Mammary epithelial cell (primary cell): ENCODE results near the gene CAPS.

Source experiments
- EZH2 ChIP-seq: IDR thresholded peaks from 2 replicates; pipeline ENCODE4 v1.6.1; 2012; ENCODE audit warnings: low read length, inconsistent platforms, borderline replicate concordance
- TF ChIP-seq, protein P1 (sequence below), 2 donors: IDR thresholded peaks in 1 of 2; conservative IDR thresholded peaks in 1 of 2; 2 replicates each; pipeline ENCODE4 v1.5.1; 2011 to 2012; ENCODE audit warnings: inconsistent platforms in 2 of 2, low read length in 2 of 2, mild to moderate bottlenecking in 2 of 2, control low read depth in 1 of 2, low read depth in 1 of 2; ENCODE audit not compliant: insufficient read depth in 1 of 2; ENCODE audit errors: extremely low read depth in 1 of 2

DNA sequence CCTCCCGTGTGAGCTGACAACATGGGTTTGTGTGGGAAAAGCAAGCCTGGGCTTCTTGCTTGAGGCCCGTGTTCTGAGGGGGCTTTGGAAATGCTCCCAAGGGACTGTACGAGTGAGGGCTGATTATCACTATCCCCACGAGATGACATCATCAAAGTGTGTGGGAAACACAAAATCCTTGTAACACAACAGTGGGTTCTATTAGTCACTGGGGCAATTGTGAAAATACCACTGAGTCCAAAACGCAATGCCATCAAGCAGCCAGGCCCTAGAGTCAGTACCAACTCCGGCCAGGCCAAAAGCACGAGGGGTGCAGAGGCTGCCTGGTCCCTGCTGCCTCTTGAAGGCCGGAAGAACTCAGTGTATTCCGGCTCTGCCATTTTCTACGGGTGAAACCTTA lies 29.6 kb downstream of the CAPS start:
- TF ChIP-seq, protein P1, sequence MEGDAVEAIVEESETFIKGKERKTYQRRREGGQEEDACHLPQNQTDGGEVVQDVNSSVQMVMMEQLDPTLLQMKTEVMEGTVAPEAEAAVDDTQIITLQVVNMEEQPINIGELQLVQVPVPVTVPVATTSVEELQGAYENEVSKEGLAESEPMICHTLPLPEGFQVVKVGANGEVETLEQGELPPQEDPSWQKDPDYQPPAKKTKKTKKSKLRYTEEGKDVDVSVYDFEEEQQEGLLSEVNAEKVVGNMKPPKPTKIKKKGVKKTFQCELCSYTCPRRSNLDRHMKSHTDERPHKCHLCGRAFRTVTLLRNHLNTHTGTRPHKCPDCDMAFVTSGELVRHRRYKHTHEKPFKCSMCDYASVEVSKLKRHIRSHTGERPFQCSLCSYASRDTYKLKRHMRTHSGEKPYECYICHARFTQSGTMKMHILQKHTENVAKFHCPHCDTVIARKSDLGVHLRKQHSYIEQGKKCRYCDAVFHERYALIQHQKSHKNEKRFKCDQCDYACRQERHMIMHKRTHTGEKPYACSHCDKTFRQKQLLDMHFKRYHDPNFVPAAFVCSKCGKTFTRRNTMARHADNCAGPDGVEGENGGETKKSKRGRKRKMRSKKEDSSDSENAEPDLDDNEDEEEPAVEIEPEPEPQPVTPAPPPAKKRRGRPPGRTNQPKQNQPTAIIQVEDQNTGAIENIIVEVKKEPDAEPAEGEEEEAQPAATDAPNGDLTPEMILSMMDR (conservative IDR thresholded peaks at IDR 0.05 in 1 of 2, IDR thresholded peaks at IDR 0.05 in 1 of 2; ENCODE audit: extremely low read depth in 1 of 2, insufficient read depth in 1 of 2, low read depth in 1 of 2, low read length in 2 of 2) = no peak
- TF ChIP-seq EZH2 = no peak
